GM12801 (cell line): ENCODE data around the gene ANO6.

ENCODE experiments used
- CTCF ChIP-seq: IDR thresholded peaks from one replicate; pipeline ENCODE4 v1.5.1; 2011; ENCODE audit warnings: control low read depth; ENCODE audit not compliant: insufficient read length; ENCODE audit errors: extremely low read depth

Gene ANO6

GRCh38 chr12:45298721-45299692, 83.1 kb downstream of the ANO6 start:
- TF ChIP-seq CTCF = no peak

- no peak for TF ChIP-seq CTCF
These were observed 86.9 kb downstream of the ANO6 start for GRCh38 chr12:45302621-45303369.

DNA sequence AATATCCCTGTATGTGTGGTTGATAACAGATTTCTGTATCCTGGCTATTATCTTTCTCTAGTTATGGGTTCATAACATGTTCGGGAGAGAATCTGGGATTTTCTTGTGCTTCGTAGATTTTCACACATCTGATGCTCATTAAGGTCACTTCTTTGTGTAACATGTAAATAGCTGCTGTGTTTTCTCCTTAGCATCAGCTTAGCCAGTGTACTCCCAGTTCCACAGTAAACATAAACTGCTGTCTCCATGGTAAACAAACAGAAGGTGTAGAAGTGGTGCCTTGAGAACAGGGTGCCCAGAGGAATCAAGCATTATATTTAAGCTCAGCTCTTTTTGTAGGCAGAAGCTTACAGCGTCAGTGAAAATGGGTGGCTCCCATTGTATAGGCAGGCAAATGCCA, 88.0 kb downstream of the ANO6 start:
- TF ChIP-seq CTCF = no peak

DNA sequence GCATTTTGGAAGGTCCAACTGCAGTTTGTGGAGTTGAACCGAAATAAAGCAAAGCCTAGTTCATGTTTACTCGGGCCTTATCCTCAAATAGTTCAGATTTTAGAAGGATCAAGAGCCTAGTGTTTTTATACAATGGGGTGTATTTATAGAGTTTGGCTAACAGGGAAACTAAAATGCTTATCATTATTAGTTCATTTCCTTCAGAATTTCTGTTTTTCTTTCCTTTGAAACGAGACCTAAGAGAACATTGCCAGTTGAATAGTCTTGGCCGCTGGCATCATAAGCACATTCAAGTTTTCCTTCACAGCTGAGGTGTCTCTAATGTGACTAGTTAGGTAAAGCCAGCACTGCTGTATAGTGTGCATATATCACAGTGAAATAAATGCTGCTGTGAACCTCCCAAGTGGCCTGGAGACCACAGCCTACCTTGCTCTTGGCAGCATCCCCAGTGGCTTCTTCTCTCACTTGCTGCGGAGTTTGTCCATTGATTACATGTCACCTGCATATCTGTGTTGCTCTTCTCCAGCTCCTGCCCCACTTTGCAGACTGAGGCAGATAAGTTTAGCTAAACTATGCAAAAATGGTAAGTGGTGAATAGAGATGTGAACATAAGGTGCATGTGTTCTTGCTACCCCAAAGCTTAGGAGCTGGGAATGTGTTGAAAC, 88.8 kb downstream of the ANO6 start:
- TF ChIP-seq CTCF = no peak

DNA sequence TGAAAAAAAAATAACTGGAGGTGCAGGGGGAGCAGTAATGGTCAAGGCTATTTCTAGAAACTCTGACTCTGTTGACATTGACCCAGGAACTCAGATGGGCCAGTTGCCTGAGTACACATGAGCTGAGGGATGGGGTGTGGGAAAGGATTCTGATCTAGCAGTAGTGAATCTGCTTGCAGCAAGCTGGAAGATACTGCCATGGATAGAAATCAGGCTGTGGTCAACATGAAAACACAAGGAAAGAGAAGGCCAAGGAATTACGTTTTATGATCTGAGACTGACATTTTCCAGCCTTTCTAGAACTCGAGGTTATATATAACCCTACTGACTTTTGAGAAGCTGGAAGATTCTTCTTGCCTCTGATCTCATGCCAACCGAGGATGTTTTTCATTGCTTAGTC, 90.0 kb downstream of the ANO6 start:
- TF ChIP-seq CTCF = no peak

DNA sequence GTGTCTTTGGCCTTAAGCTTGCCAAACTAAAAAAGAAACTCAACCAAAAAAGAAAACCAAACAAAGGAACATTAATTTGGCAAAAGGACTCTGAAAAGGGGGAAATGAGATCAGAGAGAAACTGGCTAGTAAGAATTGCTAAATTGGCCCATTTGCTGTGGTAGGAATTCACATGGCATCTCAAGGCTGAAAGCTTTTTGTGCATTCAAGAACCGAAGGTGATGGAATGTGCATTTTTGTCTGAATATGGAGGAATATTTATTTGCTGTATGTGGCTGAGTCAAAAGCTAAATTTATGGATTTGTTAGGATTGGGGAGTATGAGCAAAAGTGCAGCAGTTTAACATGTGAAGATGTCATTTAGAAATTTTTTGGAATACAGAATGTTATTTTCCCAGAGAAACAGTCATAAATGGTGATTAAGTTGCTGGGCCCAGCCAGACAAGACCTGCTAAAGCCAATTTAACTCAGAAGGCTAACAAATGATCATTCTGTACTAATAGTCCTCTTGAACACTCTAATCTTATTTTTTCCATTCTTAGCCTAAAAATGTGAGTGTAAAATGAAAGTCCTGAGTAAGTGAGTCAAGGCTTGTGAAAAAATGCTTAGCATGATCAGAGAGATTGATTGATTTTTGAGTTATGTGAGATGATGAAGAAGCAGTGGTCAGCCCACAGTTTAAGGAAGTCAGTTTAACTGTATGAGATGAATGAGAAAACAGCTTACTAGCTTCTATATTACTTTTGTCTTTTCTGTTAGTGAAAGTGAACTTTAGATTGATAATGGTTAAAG, 94.1 kb downstream of the ANO6 start:
- TF ChIP-seq CTCF = no peak
